NCI-H2029 (cell line): ENCODE data around the gene ATAT1.

Experiments
- DNase-seq: peaks from one replicate; lab custom pipeline; 2025; lab: John Stamatoyannopoulos, UW

Gene ATAT1

GRCh38 chr6:30613251-30614043, 13.2 kb upstream of the ATAT1 start:
- DNase-seq: no peak

GRCh38 chr6:30614044-30614842, 12.4 kb upstream of the ATAT1 start:
- DNase-seq: no peak

DNA sequence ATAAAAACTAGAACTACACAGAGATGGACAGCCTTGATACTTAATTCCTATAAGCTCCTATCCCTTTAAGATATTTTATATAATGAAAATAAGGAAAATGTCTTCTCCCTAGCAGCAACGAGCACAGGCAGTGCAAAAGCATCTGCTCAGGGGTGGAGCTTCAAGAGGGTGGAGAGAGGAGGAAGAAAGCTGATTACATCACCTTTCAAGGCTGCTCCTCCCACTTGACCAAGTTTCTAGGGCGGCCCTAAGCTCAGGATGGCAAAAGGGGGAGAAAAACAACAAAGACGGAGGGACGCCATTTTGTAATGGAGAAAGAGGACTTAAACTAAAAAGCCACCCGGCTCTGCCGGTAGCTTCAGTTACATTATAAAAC, 11.8 kb upstream of the ATAT1 start:
- DNase-seq: peak; percentile 97

DNA sequence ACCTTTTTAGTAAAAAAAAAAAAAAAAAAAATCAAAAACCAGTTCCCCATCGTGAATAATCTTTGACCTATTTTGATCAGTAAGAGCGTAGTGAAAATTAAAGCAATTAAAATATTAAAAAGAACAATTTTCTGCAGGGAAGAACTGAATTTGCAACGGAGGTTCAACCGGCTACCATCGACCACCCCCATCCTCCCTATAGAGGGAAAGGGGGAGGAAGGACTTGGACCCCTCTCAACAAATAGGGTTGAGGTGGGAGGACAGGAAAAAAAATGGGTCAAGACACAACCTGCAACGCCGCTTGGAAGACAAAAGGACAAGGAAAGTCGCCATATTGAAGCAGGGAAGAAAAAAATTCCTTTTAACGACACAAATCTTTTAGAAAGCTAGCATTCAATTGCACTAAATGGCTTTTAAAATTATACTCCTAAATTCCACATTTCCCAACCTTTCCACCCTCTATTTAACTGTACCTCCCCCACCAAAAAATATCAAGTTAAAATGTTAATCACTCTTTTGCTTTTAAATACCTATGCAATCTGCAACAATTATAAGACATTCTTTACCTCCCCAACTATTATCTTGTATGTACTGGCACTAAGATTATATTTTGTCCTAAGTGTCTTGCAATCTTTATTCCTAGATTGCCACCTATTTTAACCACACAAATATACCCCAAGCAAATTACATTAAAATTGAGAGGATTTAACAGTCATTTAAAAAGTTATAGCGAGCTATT, 11.3 kb upstream of the ATAT1 start:
- peak; percentile 47 for DNase-seq

DNA sequence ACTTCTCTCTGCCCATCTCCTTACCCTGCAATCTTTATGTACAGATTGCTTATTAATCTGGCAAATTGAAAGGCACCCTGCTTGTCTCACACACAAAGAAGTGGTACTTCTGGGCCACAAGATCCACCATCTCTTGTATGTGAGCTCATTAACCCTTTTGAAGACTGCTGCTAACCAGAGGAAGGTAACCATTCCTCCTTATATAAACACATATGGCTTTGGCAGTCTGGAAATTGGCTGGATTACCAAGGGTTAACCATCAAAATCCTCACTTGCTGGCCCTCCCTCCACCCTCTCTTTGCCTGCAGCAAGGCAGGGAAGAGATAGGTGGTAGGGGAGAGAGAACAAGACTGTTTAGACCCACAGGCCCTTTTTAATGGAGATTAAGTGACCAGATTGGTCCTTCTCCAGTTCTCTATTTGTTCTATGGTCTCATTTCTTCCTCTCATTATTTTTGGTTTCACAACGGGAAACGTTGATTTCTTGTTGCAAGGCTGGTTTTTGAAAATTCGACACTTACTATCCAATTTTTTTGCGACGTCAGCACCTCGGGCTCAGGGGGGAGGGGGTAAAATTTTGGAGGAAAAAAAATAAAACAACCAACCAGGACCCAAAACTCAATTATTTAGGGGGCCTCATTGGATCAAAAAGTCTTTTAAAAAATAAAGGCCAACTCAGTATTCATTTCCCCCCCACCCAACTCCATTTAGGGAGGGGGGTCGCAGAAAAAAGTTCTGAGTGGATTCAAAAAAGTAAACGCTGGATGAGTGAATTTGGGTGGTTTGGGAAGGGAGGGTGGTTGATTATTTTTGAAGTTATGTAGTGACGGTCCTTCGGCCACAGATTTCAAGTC, 10.5 kb upstream of the ATAT1 start:
- DNase-seq: peak; percentile 75

- peak; percentile 99 for DNase-seq
These were observed 9.7 kb upstream of the ATAT1 start, which contains the start of gene PPP1R10 for GRCh38 chr6:30616811-30617564. Gene PPP1R10, minus strand, starts transcription at chr6:30617243. Its CDS starts 7,299 bp downstream, at chr6:30609944.

- DNase-seq: peak; percentile 95
These were observed 9.0 kb upstream of the ATAT1 start, which contains the start of gene MRPS18B for GRCh38 chr6:30617565-30618269. Gene MRPS18B, plus strand, starts transcription at chr6:30617840. Its CDS starts 26 bp downstream, at chr6:30617866.

GRCh38 chr6:30618270-30618797, 8.3 kb upstream of the ATAT1 start:
- no peak for DNase-seq

GRCh38 chr6:30619561-30619960, 7.1 kb upstream of the ATAT1 start:
- DNase-seq: no peak

DNA sequence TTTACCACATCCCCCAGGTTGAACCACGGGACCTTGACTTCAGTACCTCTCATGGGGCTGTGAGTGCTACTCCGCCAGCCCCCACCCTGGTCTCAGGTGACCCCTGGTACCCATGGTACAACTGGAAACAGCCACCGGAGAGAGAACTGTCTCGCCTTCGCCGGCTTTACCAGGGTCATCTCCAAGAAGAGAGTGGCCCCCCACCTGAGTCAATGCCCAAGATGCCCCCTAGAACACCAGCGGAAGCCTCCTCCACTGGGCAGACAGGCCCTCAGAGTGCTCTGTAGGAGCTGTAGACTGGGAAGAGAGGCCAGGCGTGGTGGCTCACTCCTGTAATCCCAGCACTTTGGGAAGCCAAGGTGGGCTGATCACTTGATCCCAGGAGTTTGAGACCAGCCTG, 1.2 kb upstream of the ATAT1 start:
- DNase-seq: no peak

- DNase-seq: no peak
These were observed 9.2 kb downstream of the ATAT1 start for GRCh38 chr6:30635834-30636233.

- DNase-seq: no peak
These were observed 13.8 kb downstream of the ATAT1 start for GRCh38 chr6:30640481-30640880.

DNA sequence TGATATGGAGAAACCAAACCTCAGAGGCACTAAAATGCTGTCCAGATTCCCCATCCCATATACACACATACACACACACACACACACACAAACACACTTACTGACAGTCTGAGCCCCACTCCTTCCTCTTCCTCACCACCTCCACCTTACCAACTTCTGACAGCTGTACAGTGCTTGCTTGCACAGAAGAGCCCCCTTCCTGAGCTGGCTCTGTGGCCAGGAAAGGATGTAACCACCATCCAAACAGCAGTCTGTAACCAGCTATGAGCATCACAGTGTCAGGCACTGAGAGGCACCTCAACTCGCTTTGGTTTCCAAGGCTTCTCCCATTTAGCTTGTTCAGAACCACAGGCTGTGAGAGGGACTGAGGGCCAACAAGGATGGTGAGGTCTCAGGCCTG, 14.4 kb downstream of the ATAT1 start:
- DNase-seq: no peak

DNA sequence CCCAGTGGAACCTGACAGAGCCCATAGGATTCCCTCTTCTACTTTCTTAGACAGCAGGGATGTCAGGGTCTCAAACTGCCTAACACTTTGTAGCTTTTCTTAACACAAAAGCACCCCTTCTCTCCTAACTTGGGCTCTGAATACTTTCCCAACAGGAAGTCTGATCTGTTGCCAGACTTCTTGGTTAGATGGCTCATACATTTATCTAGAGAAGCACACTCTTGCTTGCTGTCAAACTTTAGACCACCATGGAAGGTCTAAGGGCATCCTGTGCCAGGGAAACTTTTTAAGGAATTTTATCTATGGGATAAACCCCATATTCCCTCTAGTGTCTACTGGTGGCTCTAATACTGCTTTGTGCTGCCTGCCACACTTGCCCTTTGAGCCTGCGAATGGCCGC, 17.0 kb downstream of the ATAT1 start:
- no peak for DNase-seq

GRCh38 chr6:30644769-30645168, 18.1 kb downstream of the ATAT1 start:
- DNase-seq: no peak

GRCh38 chr6:30645989-30646388, 19.3 kb downstream of the ATAT1 start:
- no peak for DNase-seq

DNA sequence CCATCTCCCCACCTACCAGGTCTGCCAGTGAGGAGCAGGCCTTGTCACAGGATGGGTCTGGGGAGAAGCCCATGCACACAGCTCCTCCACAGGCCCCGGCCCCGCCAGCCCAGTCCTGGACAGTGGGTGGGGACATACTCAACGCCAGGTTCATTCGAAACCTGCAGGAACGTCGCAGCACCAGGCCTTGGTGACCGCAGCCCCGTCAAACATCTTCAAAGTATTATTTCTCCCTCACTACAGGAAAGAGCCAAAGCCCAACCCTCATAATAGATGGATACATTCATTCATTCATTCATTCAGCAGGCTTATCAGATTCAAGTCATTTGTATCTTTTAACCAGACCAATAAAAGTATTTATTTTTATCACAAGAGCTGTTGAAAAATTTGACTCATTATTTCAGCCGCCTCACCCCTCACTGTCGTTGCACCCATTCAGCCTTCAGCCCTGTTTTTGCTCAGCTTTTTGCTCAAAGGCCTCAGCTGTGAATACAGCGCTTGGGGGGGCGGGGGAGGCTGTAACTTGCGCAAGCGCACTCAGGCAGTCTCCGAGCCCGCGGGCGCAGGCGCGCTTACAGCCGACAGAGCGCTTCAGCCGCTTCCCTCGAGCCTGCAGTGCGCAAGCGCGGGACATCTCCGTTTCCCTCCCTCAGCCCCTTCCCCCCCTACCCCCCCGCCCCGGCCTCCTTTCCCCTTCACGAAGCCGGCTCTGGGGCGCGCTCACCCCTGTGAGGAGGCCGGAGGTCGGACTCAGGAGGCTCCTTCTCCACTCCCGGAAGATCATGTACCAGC, 20.0 kb downstream of the ATAT1 start, which contains the start of gene C6orf136:
Gene C6orf136, plus strand, starts transcription at position 684 of the 792 bp plus-strand sequence. Its CDS starts 99 bp downstream, at position 783.
- peak; percentile 94 for DNase-seq

DNA sequence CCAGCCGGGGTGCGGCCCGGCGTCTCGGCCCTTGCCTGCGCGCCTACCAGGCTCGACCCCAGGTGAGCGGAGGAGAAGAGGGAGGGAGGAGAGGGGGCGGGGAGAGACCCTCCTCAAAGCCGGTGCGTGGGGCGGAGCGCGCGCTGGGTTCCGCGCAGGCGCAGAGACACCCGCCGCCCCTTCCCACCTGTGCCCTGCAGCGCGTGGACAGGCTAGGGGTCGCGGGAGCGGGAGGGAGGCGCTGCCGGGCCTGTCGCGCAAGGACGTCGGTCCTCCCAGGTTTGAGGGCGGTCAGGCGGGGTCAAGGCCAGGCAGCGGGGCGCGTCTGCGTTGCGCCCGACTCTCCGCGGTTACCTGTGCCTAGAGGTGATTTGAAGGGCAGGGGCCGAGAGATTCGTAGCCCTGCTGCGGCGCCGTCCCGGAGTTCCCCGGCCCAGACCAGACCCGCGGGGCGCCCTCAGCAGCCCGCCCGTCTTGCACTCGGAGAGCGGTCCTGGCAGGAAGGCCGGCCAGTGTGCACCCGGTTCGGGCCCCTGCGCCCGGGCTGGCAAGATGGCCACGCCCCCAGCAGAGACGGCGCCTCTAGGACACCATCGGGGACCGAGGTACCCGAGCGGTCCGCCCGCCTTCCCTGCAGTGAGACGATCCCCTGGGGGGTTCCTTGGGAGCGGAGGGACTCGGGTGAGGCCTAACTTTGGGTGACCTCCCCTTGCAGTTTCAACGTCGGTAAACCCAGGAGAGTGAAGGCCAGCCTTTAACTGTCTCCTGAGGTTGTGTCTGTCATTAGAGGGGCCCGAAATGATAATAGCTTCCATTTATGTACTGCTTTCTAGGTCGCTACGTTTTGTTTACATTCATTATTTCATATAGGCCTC, 20.8 kb downstream of the ATAT1 start:
- DNase-seq: peak; percentile 86
